Activated gamma-delta T cell (primary cell): ENCODE results near the gene FOXN4.

Experiments used
- DNase-seq: peaks from one replicate; lab custom pipeline; 2025; lab: John Stamatoyannopoulos, UW

The FOXN4 gene

GRCh38 chr12:109281452-109281851, 27.6 kb downstream of the FOXN4 start:
- DNase-seq, result no peak

- no peak for DNase-seq
These were observed 29.6 kb downstream of the FOXN4 start for GRCh38 chr12:109279525-109279924.

DNA sequence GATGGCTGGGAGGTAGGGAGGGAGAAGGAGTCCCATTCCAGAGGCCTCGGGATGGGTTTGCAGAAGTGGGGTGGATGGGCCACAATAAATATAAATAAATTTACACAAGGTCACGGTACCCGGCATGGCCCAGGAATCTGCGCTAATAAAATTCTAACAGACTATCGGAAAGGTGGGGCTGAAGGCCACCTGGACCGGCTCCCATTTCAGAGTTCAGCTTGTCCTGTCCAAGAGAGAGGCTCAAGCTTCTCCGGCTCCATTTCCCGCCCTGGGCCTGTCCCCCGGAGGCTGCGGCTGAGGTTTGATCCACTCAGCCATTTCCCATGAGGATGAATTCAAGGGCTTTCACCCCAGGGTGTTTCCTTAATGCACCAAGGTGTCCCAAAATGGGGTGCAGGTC, 30.2 kb downstream of the FOXN4 start:
- DNase-seq, result no peak

DNA sequence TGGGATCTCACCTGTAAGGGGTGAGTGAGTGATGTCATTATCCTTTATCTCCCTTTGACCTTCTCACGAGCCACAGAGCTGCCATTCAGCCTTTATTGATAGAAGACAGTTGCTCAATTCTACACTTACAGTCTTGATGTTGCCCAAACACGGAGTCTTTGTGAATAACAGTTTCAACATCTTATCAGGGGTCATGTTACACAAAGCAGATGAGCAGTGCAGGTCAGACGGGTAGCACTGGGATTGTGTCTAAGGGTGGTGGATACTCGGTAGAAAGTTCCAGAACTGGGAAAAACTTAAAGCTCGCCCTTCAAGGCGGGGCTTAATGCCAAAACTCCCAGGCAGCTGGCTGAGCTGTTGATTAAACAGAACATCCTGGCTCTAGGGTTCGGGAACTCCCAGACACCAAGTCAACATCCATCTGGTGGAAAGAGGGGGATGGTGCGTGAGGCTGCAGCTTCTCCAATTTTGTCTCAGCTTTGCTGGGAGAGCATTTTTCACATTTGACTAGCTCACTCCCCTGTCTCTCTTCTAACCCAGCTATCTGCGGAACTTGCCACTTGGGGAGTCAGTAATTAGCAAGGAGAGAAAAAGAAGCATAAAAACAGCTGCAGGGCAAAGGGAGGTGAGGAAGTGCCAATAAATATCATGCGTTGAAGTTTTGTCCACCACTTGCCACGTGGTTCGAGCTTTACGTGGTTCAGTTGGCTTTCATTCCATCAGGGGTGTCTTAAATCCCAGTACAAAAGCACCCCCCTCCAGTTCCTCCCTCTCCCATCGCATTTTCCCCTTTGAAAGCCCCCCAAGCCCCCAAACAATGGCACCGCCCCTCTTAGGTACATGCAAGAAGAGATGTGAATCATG, 31.0 kb downstream of the FOXN4 start:
- no peak for DNase-seq

- DNase-seq, result no peak
These were observed 31.7 kb downstream of the FOXN4 start for GRCh38 chr12:109277255-109277898.

- DNase-seq, result no peak
These were observed 32.9 kb downstream of the FOXN4 start for GRCh38 chr12:109276160-109276559.

DNA sequence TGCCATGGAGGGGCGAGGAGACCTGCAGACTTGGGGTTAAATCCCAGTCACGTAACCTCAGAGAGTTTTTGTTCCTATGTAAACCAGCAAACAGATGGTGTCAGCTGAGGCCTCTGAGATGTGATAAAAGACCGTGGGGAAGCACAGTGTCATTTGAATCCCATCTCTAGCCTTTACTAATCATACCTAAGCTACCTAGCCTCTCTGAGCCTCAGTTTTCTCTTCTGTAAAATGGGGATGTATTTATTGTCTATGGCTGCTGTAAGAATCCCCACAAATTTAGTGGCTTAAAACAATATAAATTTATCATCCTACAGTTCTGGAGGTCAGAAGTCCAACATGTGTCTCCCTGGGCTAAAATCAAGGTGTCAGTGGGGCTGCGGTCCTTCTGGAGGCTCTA, 33.9 kb downstream of the FOXN4 start:
- DNase-seq, result no peak

DNA sequence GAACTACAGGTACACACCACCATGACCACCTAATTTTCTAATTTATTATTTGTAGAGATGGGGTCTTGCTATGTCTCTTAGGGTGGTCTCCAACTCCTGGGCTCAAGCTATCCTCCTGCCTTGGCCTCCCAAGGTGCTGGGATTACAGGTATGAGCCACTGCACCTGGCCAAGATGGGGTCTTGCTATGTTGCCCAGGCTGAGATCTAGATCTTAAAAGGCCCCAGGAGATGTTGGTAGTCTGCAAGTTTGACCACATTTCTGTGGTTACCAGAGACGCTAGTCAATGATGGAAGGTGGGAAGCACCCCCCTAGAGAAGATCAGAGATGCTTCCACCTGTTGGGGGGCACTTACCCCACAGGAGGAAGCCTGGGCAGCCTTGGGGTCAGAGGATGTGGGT, 34.7 kb downstream of the FOXN4 start:
- no peak for DNase-seq

- no peak for DNase-seq
These were observed 35.7 kb downstream of the FOXN4 start for GRCh38 chr12:109273354-109273753.

- no peak for DNase-seq
These were observed 37.7 kb downstream of the FOXN4 start for GRCh38 chr12:109271418-109271817.

GRCh38 chr12:109270494-109270893, 38.6 kb downstream of the FOXN4 start:
- DNase-seq, result no peak

- DNase-seq, result no peak
These were observed 39.7 kb downstream of the FOXN4 start for GRCh38 chr12:109269428-109269827.

DNA sequence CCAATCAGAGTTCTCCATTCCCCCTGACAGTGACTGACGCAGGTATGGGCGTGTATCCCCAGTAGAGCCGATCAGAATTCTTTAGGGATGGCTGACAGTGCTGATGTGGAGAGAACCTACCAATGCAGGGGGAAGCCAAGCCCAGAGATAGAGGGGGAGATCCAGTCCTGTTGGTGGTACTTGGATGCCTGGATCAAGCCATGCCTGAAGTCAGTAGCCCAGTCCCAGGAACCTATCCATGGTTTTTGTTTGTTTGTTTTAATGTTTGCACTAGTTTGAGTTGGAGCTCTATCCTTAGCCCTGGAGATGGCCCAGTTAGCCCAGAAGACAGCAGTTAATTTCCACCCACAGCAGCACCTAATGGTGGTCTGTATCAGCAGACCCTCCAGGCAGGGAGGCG, 40.2 kb downstream of the FOXN4 start:
- DNase-seq, result no peak

- no peak for DNase-seq
These were observed 41.7 kb downstream of the FOXN4 start for GRCh38 chr12:109267361-109267760.

- no peak for DNase-seq
These were observed 42.8 kb downstream of the FOXN4 start for GRCh38 chr12:109266106-109266879.

DNA sequence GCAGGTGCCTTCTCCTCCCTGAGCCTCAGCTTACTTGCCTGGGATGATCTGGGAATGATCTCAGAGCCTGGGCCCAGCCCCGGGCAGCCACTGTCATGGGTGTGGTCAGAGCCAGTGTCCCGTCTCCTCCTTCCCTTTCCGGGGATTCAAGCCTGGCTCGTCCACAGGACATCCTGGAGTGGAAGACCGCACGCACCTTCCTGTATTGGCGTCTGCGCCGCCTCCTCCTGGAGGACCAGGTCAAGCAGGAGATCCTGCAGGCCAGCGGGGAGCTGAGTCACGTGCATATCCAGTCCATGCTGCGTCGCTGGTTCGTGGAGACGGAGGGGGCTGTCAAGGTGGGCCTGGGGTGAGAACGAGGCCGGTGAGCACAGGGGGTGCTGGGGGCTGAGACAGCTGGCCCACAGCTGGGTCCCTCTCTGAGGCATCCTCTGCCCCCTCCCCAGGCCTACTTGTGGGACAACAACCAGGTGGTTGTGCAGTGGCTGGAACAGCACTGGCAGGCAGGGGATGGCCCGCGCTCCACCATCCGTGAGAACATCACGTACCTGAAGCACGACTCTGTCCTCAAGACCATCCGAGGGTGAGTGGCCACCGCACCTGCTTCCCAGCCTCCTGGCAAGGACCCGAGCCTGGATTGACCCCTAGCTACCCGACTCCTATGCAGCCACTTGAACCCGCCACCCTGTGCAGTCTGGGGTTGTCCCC, 44.0 kb downstream of the FOXN4 start:
- DNase-seq, result no peak

DNA sequence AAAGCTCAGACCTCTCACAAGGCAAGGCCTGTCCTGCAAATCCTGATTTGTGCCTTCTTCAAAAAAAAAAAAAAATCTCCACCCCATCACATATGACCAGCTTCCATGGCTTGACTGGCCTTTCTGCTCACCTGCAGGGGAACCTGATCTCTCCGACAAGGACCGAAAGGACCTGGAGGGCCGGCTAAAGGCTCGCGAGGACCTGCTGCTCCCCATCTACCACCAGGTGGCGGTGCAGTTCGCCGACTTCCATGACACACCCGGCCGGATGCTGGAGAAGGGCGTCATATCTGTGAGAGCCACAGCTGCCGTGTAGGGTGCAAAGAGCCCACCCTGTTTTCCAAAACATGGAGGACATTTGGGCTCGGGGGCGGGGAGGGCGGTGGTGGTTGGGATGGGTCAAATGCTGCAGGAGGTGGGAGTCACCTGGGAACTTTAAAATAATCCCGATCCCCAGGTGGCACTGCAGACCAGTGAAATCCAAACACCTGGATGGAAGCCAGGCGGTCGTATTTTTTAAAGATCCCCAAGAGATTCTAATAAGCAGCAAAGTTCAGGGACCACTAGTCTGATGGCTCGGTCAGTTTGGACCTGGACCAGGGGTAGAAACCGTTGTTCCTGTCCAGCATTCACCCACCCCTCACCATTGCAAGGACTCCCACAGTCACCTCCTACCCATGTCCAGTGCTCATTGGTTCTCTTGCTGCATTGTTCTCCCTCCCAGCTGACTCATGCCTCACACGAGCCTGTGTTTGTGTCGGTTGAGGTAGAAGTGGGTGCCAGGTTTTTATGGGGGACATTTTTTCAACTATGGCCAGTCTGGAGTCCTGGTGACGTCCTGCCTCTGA, 44.8 kb downstream of the FOXN4 start:
- DNase-seq, result no peak

- no peak for DNase-seq
These were observed 45.6 kb downstream of the FOXN4 start for GRCh38 chr12:109263439-109263838.

DNA sequence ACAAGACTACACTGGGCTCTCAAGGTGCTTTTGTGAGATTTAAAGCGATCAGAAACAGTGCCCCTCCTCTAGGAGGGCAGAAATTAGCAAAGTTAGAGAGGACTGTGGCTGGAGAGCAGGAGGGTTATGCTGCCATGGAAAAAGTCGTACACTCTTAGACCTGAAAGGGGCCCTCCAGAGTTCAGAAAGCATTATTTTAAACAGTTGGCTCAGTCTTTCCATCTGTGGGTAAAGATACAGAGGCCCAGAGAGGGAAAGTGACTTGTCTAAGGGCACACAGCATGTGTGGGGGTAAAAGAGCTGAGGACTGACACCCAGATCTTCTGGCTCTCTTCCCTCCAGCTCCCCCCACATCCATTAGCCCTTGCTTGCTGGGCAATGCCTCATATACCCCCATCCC, 47.1 kb downstream of the FOXN4 start:
- no peak for DNase-seq

GRCh38 chr12:109261087-109261486, 48.0 kb downstream of the FOXN4 start:
- no peak for DNase-seq

DNA sequence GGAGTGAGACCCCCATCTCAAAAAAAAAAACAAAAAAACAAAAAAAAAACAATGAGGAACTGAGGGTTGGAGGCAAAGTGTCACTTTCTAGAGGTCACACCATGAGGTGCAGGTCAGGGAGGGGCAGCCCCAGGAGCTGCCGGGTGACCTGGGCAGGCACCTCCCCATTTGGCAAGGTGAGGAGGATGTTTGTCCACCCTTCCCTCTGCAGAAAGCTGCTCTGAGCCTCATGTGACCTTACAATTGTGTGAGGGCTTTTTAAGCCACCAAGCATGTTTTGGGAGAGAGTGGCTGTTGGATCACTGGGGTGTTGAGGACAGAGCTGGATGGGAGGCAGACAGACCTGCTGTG, 49.6 kb downstream of the FOXN4 start:
- no peak for DNase-seq
